GM23338 (cell line): ENCODE data around the gene EYA4. TPM values are rescaled to one million over a fixed set of nuclear protein-coding genes. Genes with fewer than 3 reads are reported as not detected.

ENCODE experiments used
- ATAC-seq: fragments of 200-7000 bp; cut with Tn5 transposase; 3 replicates; pipeline ENCODE4 v1.9.1; 2020
- DNase-seq: peaks from one replicate; pipeline ENCODE4 v3.0.0-alpha.2; 2015; ENCODE audit warnings: low spot score
- H2AFZ ChIP-seq: fragments of 200-600 bp; sonication (generic); 2 replicates; pipeline ENCODE4 v1.8.0; 2016; ENCODE audit warnings: antibody characterized with exemption, mild to moderate bottlenecking, moderate library complexity
- H3F3A ChIP-seq: fragments of 200-600 bp; sonication (generic); replicated peaks from 2 replicates; pipeline ENCODE4 v1.8.0; 2017; ENCODE audit warnings: antibody characterized with exemption, mixed run types, low read depth
- H3K27ac ChIP-seq: fragments of 200-600 bp; sonication (generic); 2 replicates; pipeline ENCODE4 v1.6.1; 2016; ENCODE audit warnings: low read depth
- H3K27me3 ChIP-seq: fragments of 200-600 bp; sonication (generic); 2 replicates; pipeline ENCODE4 v1.8.0; 2016; ENCODE audit warnings: mild to moderate bottlenecking, mixed run types, moderate library complexity; ENCODE audit not compliant: insufficient read depth
- H3K36me3 ChIP-seq: fragments of 200-600 bp; sonication (generic); 2 replicates; pipeline ENCODE4 v1.8.0; 2016; ENCODE audit warnings: mild to moderate bottlenecking; ENCODE audit not compliant: insufficient read depth
- H3K4me1 ChIP-seq: fragments of 200-600 bp; sonication (generic); 2 replicates; pipeline ENCODE4 v1.8.0; 2016; ENCODE audit warnings: mild to moderate bottlenecking, moderate library complexity; ENCODE audit not compliant: insufficient read depth
- H3K4me2 ChIP-seq: fragments of 200-600 bp; sonication (generic); 2 replicates; pipeline ENCODE4 v1.7.1; 2017; ENCODE audit warnings: mixed run types
- H3K4me3 ChIP-seq: fragments of 200-600 bp; sonication (generic); 2 replicates; pipeline ENCODE4 v1.6.1; 2016; ENCODE audit warnings: mixed run types
- H3K79me2 ChIP-seq: fragments of 200-600 bp; sonication (generic); replicated peaks from 2 replicates; pipeline ENCODE4 v1.8.0; 2017; ENCODE audit warnings: mild to moderate bottlenecking; ENCODE audit not compliant: insufficient read depth
- H3K9me2 ChIP-seq: fragments of 200-600 bp; sonication (generic); 2 replicates; pipeline ENCODE4 v1.8.0; 2017; ENCODE audit not compliant: insufficient read depth
- H4K20me1 ChIP-seq: fragments of 200-600 bp; sonication (generic); replicated peaks from 2 replicates; pipeline ENCODE4 v1.8.0; 2017; ENCODE audit warnings: mild to moderate bottlenecking; ENCODE audit not compliant: insufficient read depth
- H3K27ac Mint-ChIP-seq: 2 replicates; pipeline ENCODE4 v1.8.0; 2020; ENCODE audit warnings: inconsistent platforms, mild to moderate bottlenecking, moderate library complexity, mixed read lengths
- H3K27me3 Mint-ChIP-seq: 3 replicates; pipeline ENCODE4 v1.8.0; 2022; ENCODE audit warnings: low read depth, mild to moderate bottlenecking, moderate library complexity, mixed read lengths, inconsistent platforms; ENCODE audit not compliant: insufficient read depth, poor library complexity
- H3K36me3 Mint-ChIP-seq: 3 replicates; pipeline ENCODE4 v1.8.0; 2021; ENCODE audit warnings: low read depth, mild to moderate bottlenecking, inconsistent platforms, moderate library complexity, mixed read lengths
- H3K4me1 Mint-ChIP-seq: 3 replicates; pipeline ENCODE4 v1.8.0; 2020; ENCODE audit warnings: mild to moderate bottlenecking, inconsistent platforms, mixed read lengths
- H3K4me3 Mint-ChIP-seq: 3 replicates; pipeline ENCODE4 v1.8.0; 2021; ENCODE audit warnings: moderate library complexity, mild to moderate bottlenecking, inconsistent platforms, mixed read lengths
- H3K9me3 Mint-ChIP-seq: 3 replicates; pipeline ENCODE4 v1.8.0; 2020; ENCODE audit warnings: moderate library complexity, mild to moderate bottlenecking, inconsistent platforms, mixed read lengths
- CREB1 ChIP-seq: fragments of 250-450 bp; sonication (Bioruptor Pico); IDR thresholded peaks from 2 replicates; pipeline ENCODE4 v1.5.0; 2020; ENCODE audit warnings: low read depth, mild to moderate bottlenecking, moderate library complexity
- ETS1 ChIP-seq: IDR thresholded peaks from 2 replicates; pipeline ENCODE4 v1.6.1; 2016; ENCODE audit warnings: antibody characterized with exemption
- EZH2 ChIP-seq: fragments of 200-600 bp; sonication (generic); IDR thresholded peaks from one replicate; pipeline ENCODE4 v1.8.0; 2017; ENCODE audit warnings: antibody characterized with exemption, mild to moderate bottlenecking, low read depth; ENCODE audit not compliant: unreplicated experiment
- NANOG ChIP-seq: IDR thresholded peaks from 2 replicates; pipeline ENCODE4 v1.6.1; 2016; ENCODE audit warnings: antibody characterized with exemption, borderline replicate concordance
- POLR2AphosphoS5 ChIP-seq: IDR thresholded peaks from 2 replicates; pipeline ENCODE4 v1.6.1; 2016; ENCODE audit warnings: antibody characterized with exemption, low read depth
- STAT1 ChIP-seq: IDR thresholded peaks from one replicate; pipeline ENCODE4 v1.6.1; 2016; ENCODE audit warnings: antibody characterized with exemption; ENCODE audit not compliant: unreplicated experiment
- polyA plus RNA-seq: library from polyadenylated mRNA; unstranded; fragments of >200 nt; fragmentation: Nextera tagmentation; extraction: Ambion mirVana; gene quantifications from 2 replicates; pipeline ENCODE4 v1.2.1, GENCODE V29; 2016
- total RNA-seq: library from RNA; depleted of rRNA; stranded (reverse); fragments of >200 nt; shearing (Covaris generic); gene quantifications from 2 replicates; pipeline ENCODE4 v1.2.3, GENCODE V29; 2014
- TF ChIP-seq, protein P1 (sequence below): IDR thresholded peaks from one replicate; pipeline ENCODE4 v1.6.1; 2018; ENCODE audit warnings: antibody characterized with exemption; ENCODE audit not compliant: unreplicated experiment
- TF ChIP-seq, protein P2 (sequence below), 2 experiments: fragments of 200-600 bp in 1 of 2; sonication (generic) in 1 of 2; conservative IDR thresholded peaks; 2 replicates each; pipeline versions ENCODE4 v1.5.1 to v1.6.1; 2016 to 2017; ENCODE audit warnings: antibody characterized with exemption in 2 of 2, low read depth in 2 of 2, mild to moderate bottlenecking in 2 of 2, moderate library complexity in 1 of 2

EYA4 gene
- total and polyA plus RNA-seq, 2 experiments from 2014 or later: 0.05 to 0.21 TPM

DNA sequence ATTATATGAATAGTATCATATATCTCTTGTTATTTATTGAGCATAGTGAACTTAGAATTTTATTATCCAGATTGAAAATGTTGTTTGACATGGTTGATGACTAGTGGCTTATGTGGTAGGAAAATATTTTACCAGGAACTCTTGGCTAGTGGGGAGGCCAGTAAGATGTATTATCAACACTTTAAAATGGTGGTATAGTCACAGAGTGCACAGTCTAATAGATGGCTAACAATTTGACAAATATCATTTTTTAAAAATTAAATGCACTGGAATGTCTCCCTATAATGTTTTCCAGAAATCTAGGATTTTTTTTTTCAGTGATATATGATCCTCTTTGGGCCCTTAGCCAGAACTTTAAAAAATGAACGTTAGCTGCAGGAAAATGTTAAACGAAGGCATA is 26.9 kb upstream of the EYA4 start:
- no peaks in the 10 kb centered on the region for H3K36me3 ChIP-seq
- H2AFZ ChIP-seq: no peak overlapping the region
- DNase-seq (no peak), ATAC-seq (no peak)
- Mint-ChIP-seq H3K27me3 (no peaks in the 10 kb centered on the region), H3K9me3 (peaks cover 2% of the 10 kb centered on the region; the same call in 2 of the 3 replicates), H3K36me3 (peaks cover 8% of the 10 kb centered on the region; the same call in 2 of the 3 replicates), H3K4me3 (no peak overlapping the region), H3K27ac (no peak overlapping the region), H3K4me1 (no peaks in the 10 kb centered on the region)
- no peaks in the 10 kb centered on the region for H3K9me2 ChIP-seq
- 0 out of 2 replicates have a peak, but pooled peaks cover under 1% of the 10 kb centered on the region for H3K4me1 ChIP-seq
- no peak for TF ChIP-seq EZH2
- TF ChIP-seq, protein P1, sequence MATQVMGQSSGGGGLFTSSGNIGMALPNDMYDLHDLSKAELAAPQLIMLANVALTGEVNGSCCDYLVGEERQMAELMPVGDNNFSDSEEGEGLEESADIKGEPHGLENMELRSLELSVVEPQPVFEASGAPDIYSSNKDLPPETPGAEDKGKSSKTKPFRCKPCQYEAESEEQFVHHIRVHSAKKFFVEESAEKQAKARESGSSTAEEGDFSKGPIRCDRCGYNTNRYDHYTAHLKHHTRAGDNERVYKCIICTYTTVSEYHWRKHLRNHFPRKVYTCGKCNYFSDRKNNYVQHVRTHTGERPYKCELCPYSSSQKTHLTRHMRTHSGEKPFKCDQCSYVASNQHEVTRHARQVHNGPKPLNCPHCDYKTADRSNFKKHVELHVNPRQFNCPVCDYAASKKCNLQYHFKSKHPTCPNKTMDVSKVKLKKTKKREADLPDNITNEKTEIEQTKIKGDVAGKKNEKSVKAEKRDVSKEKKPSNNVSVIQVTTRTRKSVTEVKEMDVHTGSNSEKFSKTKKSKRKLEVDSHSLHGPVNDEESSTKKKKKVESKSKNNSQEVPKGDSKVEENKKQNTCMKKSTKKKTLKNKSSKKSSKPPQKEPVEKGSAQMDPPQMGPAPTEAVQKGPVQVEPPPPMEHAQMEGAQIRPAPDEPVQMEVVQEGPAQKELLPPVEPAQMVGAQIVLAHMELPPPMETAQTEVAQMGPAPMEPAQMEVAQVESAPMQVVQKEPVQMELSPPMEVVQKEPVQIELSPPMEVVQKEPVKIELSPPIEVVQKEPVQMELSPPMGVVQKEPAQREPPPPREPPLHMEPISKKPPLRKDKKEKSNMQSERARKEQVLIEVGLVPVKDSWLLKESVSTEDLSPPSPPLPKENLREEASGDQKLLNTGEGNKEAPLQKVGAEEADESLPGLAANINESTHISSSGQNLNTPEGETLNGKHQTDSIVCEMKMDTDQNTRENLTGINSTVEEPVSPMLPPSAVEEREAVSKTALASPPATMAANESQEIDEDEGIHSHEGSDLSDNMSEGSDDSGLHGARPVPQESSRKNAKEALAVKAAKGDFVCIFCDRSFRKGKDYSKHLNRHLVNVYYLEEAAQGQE: no peak
- TF ChIP-seq, protein P2, sequence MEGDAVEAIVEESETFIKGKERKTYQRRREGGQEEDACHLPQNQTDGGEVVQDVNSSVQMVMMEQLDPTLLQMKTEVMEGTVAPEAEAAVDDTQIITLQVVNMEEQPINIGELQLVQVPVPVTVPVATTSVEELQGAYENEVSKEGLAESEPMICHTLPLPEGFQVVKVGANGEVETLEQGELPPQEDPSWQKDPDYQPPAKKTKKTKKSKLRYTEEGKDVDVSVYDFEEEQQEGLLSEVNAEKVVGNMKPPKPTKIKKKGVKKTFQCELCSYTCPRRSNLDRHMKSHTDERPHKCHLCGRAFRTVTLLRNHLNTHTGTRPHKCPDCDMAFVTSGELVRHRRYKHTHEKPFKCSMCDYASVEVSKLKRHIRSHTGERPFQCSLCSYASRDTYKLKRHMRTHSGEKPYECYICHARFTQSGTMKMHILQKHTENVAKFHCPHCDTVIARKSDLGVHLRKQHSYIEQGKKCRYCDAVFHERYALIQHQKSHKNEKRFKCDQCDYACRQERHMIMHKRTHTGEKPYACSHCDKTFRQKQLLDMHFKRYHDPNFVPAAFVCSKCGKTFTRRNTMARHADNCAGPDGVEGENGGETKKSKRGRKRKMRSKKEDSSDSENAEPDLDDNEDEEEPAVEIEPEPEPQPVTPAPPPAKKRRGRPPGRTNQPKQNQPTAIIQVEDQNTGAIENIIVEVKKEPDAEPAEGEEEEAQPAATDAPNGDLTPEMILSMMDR (conservative IDR thresholded peaks at IDR 0.05; ENCODE audit: low read depth in 2 of 2): no peak
- no peak for TF ChIP-seq POLR2AphosphoS5
- TF ChIP-seq CREB1: no peak
- no peak for TF ChIP-seq STAT1
- no peak for TF ChIP-seq ETS1
- TF ChIP-seq NANOG: no peak
- no peaks in the 10 kb centered on the region for H3K27me3 ChIP-seq
- H4K20me1 ChIP-seq: no peaks in the 10 kb centered on the region
- H3K79me2 ChIP-seq: no peaks in the 10 kb centered on the region
- H3K27ac ChIP-seq: no peak overlapping the region
- no peak overlapping the region for H3K4me3 ChIP-seq
- no peaks in the 10 kb centered on the region for H3F3A ChIP-seq
- H3K4me2 ChIP-seq: no peak overlapping the region

DNA sequence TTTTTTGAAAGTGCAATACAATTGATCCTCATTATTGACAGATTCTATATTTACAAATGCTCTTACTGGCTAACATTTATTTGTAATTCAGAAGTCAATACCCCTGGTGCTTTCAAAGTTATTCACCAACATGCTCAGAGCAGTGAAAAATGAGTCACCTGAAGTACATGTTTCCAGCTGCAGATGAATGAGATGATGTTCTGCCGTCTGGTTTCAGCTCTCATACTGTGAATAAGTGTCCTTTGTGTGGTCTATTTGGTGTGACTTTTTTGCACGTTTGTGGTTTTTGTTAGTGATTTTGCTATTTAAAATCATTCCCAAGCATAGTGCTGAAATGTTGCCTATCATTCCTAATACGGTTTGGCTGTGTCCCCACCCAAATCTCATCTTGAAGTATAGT is 22.3 kb upstream of the EYA4 start:
- Mint-ChIP-seq H3K4me3 (no peak overlapping the region), H3K27me3 (no peaks in the 10 kb centered on the region), H3K4me1 (peaks cover 9% of the 10 kb centered on the region; the same call in 2 of the 3 replicates), H3K27ac (no peak overlapping the region), H3K9me3 (peaks cover 6% of the 10 kb centered on the region; the same call in 2 of the 3 replicates), H3K36me3 (peaks cover 10% of the 10 kb centered on the region; the same call in 2 of the 3 replicates)
- no peaks in the 10 kb centered on the region for H3K79me2 ChIP-seq
- no peaks in the 10 kb centered on the region for H3K36me3 ChIP-seq
- no peak for TF ChIP-seq POLR2AphosphoS5
- no peak for TF ChIP-seq NANOG
- TF ChIP-seq EZH2: no peak
- H2AFZ ChIP-seq: no peak overlapping the region
- no peaks in the 10 kb centered on the region for H4K20me1 ChIP-seq
- H3K27me3 ChIP-seq: no peaks in the 10 kb centered on the region
- DNase-seq (no peak), ATAC-seq (no peak)
- H3F3A ChIP-seq: no peaks in the 10 kb centered on the region
- H3K9me2 ChIP-seq: no peaks in the 10 kb centered on the region
- H3K27ac ChIP-seq: no peak overlapping the region
- no peak overlapping the region for H3K4me2 ChIP-seq
- H3K4me3 ChIP-seq: no peak overlapping the region
- peaks cover 11% of the 10 kb centered on the region; the same call in 1 of the 2 replicates for H3K4me1 ChIP-seq
